ENCODE measurements around the gene FNIP1.

DNA sequence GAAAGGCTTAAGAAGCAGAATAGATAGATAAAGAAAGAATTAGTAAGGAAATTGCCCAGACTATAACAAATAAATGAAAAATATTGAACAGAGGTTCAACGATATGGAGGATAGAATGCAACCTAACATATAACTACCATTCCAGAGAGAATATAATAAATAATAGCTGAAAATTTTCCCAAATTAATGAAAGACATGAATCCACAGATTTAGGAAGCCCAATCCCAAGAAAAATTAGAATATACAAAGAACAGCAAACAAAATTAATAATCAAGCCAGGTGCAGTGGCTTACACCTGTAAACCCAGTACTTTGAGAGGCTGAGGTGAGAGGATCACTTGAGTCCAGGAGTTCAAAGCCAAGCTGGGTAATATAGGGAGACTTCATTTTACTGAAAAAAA is 27.8 kb upstream of the FNIP1 start:
- no peak for TF ChIP-seq EZH2 (IDR thresholded peaks at IDR 0.05; ENCODE audit: low read length)
- TF ChIP-seq, protein P1, sequence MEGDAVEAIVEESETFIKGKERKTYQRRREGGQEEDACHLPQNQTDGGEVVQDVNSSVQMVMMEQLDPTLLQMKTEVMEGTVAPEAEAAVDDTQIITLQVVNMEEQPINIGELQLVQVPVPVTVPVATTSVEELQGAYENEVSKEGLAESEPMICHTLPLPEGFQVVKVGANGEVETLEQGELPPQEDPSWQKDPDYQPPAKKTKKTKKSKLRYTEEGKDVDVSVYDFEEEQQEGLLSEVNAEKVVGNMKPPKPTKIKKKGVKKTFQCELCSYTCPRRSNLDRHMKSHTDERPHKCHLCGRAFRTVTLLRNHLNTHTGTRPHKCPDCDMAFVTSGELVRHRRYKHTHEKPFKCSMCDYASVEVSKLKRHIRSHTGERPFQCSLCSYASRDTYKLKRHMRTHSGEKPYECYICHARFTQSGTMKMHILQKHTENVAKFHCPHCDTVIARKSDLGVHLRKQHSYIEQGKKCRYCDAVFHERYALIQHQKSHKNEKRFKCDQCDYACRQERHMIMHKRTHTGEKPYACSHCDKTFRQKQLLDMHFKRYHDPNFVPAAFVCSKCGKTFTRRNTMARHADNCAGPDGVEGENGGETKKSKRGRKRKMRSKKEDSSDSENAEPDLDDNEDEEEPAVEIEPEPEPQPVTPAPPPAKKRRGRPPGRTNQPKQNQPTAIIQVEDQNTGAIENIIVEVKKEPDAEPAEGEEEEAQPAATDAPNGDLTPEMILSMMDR (optimal IDR thresholded peaks at IDR 0.05 in 1 of 3, IDR thresholded peaks at IDR 0.05 in 1 of 3, conservative IDR thresholded peaks at IDR 0.05 in 1 of 3; ENCODE audit: extremely low read depth in 1 of 3, insufficient read depth in 2 of 3, low read length in 3 of 3): no peak

All from keratinocyte (primary cell).